ENCODE data around the gene FNDC3A.
"Not testable (repeated sequence)": the region's sequence is repeated elsewhere in the genome, so short reads cannot be mapped to it uniquely, and the experiment has no call there.

FNDC3A gene

GRCh38 chr13:49029570-49029969 lies 53.9 kb downstream of the FNDC3A start:
- no peak for DNase-seq

GRCh38 chr13:49030213-49030612 lies 54.5 kb downstream of the FNDC3A start:
- no peak for DNase-seq

GRCh38 chr13:49040872-49041271 lies 65.2 kb downstream of the FNDC3A start:
- no peak for DNase-seq

- no peak for DNase-seq
These were observed 66.8 kb downstream of the FNDC3A start for GRCh38 chr13:49042476-49042875.

GRCh38 chr13:49044008-49044407 lies 68.3 kb downstream of the FNDC3A start:
- no peak for DNase-seq

- no peak for DNase-seq
These were observed 69.1 kb downstream of the FNDC3A start for GRCh38 chr13:49044836-49045235.

- no peak for DNase-seq
These were observed 70.3 kb downstream of the FNDC3A start for GRCh38 chr13:49046002-49046401.

GRCh38 chr13:49046519-49046918 lies 70.8 kb downstream of the FNDC3A start:
- DNase-seq: no peak

GRCh38 chr13:49052813-49053212 lies 77.1 kb downstream of the FNDC3A start:
- DNase-seq: no peak

GRCh38 chr13:49053215-49053614 lies 77.5 kb downstream of the FNDC3A start:
- DNase-seq: no peak

GRCh38 chr13:49053906-49054305 lies 78.2 kb downstream of the FNDC3A start:
- DNase-seq: no peak

GRCh38 chr13:49055021-49055420 lies 79.3 kb downstream of the FNDC3A start:
- DNase-seq: no peak

- DNase-seq: no peak
These were observed 81.5 kb downstream of the FNDC3A start for GRCh38 chr13:49057176-49057575.

- no peak for DNase-seq
These were observed 83.0 kb downstream of the FNDC3A start for GRCh38 chr13:49058761-49059160.

- no peak for DNase-seq
These were observed 85.1 kb downstream of the FNDC3A start for GRCh38 chr13:49060678-49061387.

- DNase-seq: not testable (repeated sequence)
These were observed 85.7 kb downstream of the FNDC3A start for GRCh38 chr13:49061388-49061752.

GRCh38 chr13:49062297-49062896 lies 86.7 kb downstream of the FNDC3A start:
- no peak for DNase-seq

GRCh38 chr13:49063011-49063410 lies 87.3 kb downstream of the FNDC3A start:
- DNase-seq: no peak

GRCh38 chr13:49063497-49063896 lies 87.8 kb downstream of the FNDC3A start:
- DNase-seq: no peak

GRCh38 chr13:49064476-49064875 lies 88.8 kb downstream of the FNDC3A start:
- DNase-seq: no peak

GRCh38 chr13:49066856-49067255 lies 91.1 kb downstream of the FNDC3A start:
- DNase-seq: no peak

- DNase-seq: not testable (repeated sequence)
These were observed 92.8 kb downstream of the FNDC3A start for GRCh38 chr13:49068498-49068897.

GRCh38 chr13:49070021-49070420 lies 94.3 kb downstream of the FNDC3A start:
- DNase-seq: not testable (repeated sequence)
